Endodermal cell (in vitro differentiated cells): ENCODE data around the gene BTBD2. TPM values are rescaled to one million over a fixed set of nuclear protein-coding genes. Genes with fewer than 3 reads are reported as not detected.

Experiments used
- DNase-seq: peaks from one replicate; pipeline ENCODE4 v3.0.0-alpha.2; 2017
- H3K27ac ChIP-seq: 2 replicates; pipeline ENCODE4 v1.5.1; 2013; ENCODE audit warnings: mild to moderate bottlenecking, low read depth, low read length, moderate library complexity
- H3K27me3 ChIP-seq: 2 replicates; pipeline ENCODE4 v1.6.1; 2013; ENCODE audit warnings: mild to moderate bottlenecking, low read length, moderate library complexity; ENCODE audit not compliant: insufficient read depth, control insufficient read depth, poor library complexity, severe bottlenecking
- H3K36me3 ChIP-seq: 2 replicates; pipeline ENCODE4 v1.7.0; 2013; ENCODE audit warnings: mild to moderate bottlenecking, low read length, moderate library complexity; ENCODE audit not compliant: control insufficient read depth, insufficient read depth
- H3K4me1 ChIP-seq: one replicate; pipeline ENCODE4 v1.7.0; 2013; ENCODE audit warnings: low read length; ENCODE audit not compliant: control insufficient read depth, insufficient read depth
- H3K4me3 ChIP-seq: 2 replicates; pipeline ENCODE4 v1.5.1; 2013; ENCODE audit warnings: mild to moderate bottlenecking, low read length, moderate library complexity
- H3K9ac ChIP-seq: 2 replicates; pipeline ENCODE4 v1.6.1; 2013; ENCODE audit warnings: mild to moderate bottlenecking, low read length, moderate library complexity; ENCODE audit not compliant: poor library complexity, severe bottlenecking; ENCODE audit errors: extremely low read depth
- H3K9me3 ChIP-seq: 2 replicates; pipeline ENCODE4 v1.6.1; 2013; ENCODE audit warnings: mild to moderate bottlenecking, low read length, moderate library complexity; ENCODE audit not compliant: control insufficient read depth
- H3K27ac Mint-ChIP-seq: 2 replicates; pipeline ENCODE4 v1.8.0; 2020; ENCODE audit warnings: mixed read lengths
- H3K27me3 Mint-ChIP-seq: 2 replicates; pipeline ENCODE4 v1.8.0; 2021; ENCODE audit warnings: mild to moderate bottlenecking, mixed read lengths; ENCODE audit not compliant: insufficient read depth
- H3K36me3 Mint-ChIP-seq: 2 replicates; pipeline ENCODE4 v1.8.0; 2020; ENCODE audit warnings: low read depth, mixed read lengths
- H3K4me1 Mint-ChIP-seq: 2 replicates; pipeline ENCODE4 v1.8.0; 2020; ENCODE audit warnings: mixed read lengths
- H3K4me3 Mint-ChIP-seq: 2 replicates; pipeline ENCODE4 v1.8.0; 2020; ENCODE audit warnings: mild to moderate bottlenecking, moderate library complexity, mixed read lengths
- H3K9me3 Mint-ChIP-seq: 2 replicates; pipeline ENCODE4 v1.8.0; 2020; ENCODE audit warnings: mild to moderate bottlenecking, mixed read lengths
- WGBS, 2 experiments: methylation state at CpG; one replicate each; pipeline versions ENCODE4 v1.1.5 to v1.1.7; 2013; ENCODE audit warnings: missing lambda C conversion rate in 2 of 2, mixed read lengths in 1 of 2; ENCODE audit not compliant: insufficient coverage in 1 of 2, insufficient read length in 1 of 2; 5-methylcytosine and 5-hydroxymethylcytosine counted together
- total RNA-seq, 2 donors: library from RNA; stranded (reverse); fragmentation: NEBNext Ultra II Directional in 1 of 2; extraction: Animal tissue kit (Norgen Biotek cat#: 25700) in 1 of 2; gene quantifications; 2 replicates in 1 of 2; 3 replicates in 1 of 2; pipeline ENCODE4 v1.2.1, GENCODE V29; 2021
- TF ChIP-seq, protein P1 (sequence below): fragments of 200-600 bp; sonication (generic); conservative IDR thresholded peaks from 2 replicates; pipeline ENCODE4 v1.5.0; 2021; ENCODE audit warnings: antibody characterized with exemption, mild to moderate bottlenecking

Gene BTBD2
- total RNA-seq, 2 donors from 2014 or later, result 107 to 112 TPM

DNA sequence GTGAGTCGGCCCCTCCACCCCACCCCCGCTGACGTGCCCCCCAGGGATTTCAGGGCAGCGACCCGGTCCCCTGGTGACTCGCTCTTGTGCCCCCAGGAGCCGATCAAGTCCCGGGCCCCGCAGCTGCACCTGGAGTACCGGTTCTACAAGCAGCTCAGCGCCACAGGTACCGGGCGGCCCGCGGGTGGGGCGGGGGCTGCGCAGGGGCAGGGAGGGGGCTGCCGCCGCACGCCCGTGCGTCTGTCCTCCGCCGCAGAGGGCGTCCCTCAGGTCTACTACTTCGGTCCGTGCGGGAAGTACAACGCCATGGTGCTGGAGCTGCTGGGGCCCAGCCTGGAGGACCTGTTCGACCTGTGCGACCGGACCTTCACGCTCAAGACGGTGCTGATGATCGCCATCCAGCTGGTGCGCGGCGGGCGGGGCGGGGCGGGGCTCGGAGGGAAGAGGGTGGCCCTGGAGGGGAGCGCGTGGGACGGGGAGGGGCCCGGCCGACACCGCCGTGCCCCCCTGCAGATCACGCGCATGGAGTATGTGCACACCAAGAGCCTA, 37.1 kb downstream of the BTBD2 start:
- H3K27ac Mint-ChIP-seq, result no peak overlapping the region
- H3K4me1 ChIP-seq, result no peaks in the 10 kb centered on the region
- H3K27ac ChIP-seq, result no peak overlapping the region
- no peak overlapping the region for H3K4me3 Mint-ChIP-seq
- H3K9me3 Mint-ChIP-seq, result no peaks in the 10 kb centered on the region
- peaks cover 41% of the 10 kb centered on the region for H3K36me3 Mint-ChIP-seq
- H3K4me3 ChIP-seq, result no peak overlapping the region
- WGBS, 2 experiments, result 96 to 97% methylated on average over 26 to 51 of the region's 51 CpGs
- no peaks in the 10 kb centered on the region for H3K27me3 Mint-ChIP-seq
- H3K9ac ChIP-seq, result no peak overlapping the region
- TF ChIP-seq, protein P1, sequence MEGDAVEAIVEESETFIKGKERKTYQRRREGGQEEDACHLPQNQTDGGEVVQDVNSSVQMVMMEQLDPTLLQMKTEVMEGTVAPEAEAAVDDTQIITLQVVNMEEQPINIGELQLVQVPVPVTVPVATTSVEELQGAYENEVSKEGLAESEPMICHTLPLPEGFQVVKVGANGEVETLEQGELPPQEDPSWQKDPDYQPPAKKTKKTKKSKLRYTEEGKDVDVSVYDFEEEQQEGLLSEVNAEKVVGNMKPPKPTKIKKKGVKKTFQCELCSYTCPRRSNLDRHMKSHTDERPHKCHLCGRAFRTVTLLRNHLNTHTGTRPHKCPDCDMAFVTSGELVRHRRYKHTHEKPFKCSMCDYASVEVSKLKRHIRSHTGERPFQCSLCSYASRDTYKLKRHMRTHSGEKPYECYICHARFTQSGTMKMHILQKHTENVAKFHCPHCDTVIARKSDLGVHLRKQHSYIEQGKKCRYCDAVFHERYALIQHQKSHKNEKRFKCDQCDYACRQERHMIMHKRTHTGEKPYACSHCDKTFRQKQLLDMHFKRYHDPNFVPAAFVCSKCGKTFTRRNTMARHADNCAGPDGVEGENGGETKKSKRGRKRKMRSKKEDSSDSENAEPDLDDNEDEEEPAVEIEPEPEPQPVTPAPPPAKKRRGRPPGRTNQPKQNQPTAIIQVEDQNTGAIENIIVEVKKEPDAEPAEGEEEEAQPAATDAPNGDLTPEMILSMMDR, result no peak
- H3K36me3 ChIP-seq, result peaks cover 15% of the 10 kb centered on the region
- H3K9me3 ChIP-seq, result no peaks in the 10 kb centered on the region
- H3K27me3 ChIP-seq, result no peaks in the 10 kb centered on the region
- H3K4me1 Mint-ChIP-seq, result no peaks in the 10 kb centered on the region
- no peak for DNase-seq

DNA sequence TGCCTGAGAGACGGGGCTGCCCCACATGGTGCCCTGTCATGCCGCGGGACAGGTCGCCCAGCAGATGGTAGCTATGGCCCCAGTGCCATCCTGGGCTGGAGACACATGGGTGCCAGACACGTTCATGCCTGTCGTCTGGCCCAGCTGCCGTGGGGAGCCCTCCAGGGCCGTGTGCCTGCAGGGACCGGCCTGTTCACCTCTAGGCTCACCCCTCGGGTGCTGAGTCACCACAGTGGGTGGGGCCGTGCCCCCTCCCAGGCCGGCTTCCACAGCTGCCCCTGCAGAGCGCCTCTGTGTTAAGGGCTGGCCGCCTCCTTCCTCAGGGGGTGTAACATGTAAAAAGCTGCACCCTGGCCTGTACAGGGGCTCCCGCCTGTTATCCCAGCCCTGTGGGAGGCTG, 38.4 kb downstream of the BTBD2 start:
- DNase-seq, result no peak
- Mint-ChIP-seq H3K4me3 (no peak overlapping the region), H3K4me1 (no peaks in the 10 kb centered on the region), H3K27me3 (no peaks in the 10 kb centered on the region), H3K36me3 (peaks cover 33% of the 10 kb centered on the region), H3K27ac (no peak overlapping the region), H3K9me3 (no peaks in the 10 kb centered on the region)
- H3K27ac ChIP-seq, result no peak overlapping the region
- H3K27me3 ChIP-seq, result no peaks in the 10 kb centered on the region
- TF ChIP-seq, protein P1, result no peak
- H3K4me1 ChIP-seq, result no peaks in the 10 kb centered on the region
- WGBS, 2 experiments, result 96 to 98% methylated on average over 9 to 15 of the region's 15 CpGs
- no peak overlapping the region for H3K4me3 ChIP-seq
- no peaks in the 10 kb centered on the region for H3K9me3 ChIP-seq
- H3K36me3 ChIP-seq, result peaks cover 9% of the 10 kb centered on the region
- no peak overlapping the region for H3K9ac ChIP-seq

DNA sequence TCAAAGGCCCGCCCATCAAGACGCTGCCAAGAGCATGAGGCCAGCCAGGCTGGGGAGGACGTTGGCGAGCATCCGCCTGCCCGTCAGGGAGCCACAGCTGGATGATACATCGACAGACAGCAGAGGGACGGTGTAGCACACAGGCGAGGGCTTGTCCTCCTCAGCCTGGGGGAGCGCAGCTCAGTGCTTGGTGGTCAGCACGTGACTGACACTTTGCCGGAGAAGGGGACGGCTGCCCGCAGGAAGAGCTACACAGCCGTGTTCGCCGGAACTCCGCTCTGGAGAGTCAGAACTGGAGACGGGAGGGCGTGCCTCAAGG, 40.4 kb downstream of the BTBD2 start:
- Mint-ChIP-seq H3K36me3 (peaks cover 22% of the 10 kb centered on the region), H3K27ac (no peak overlapping the region), H3K27me3 (no peaks in the 10 kb centered on the region), H3K4me1 (no peaks in the 10 kb centered on the region), H3K9me3 (no peaks in the 10 kb centered on the region), H3K4me3 (no peak overlapping the region)
- WGBS, 2 experiments, result 95 to 96% methylated on average over 20 of the region's 20 CpGs
- Histone ChIP-seq H3K27me3 (no peaks in the 10 kb centered on the region), H3K4me3 (no peak overlapping the region), H3K4me1 (no peaks in the 10 kb centered on the region), H3K9me3 (no peaks in the 10 kb centered on the region), H3K27ac (no peak overlapping the region), H3K36me3 (peaks cover 14% of the 10 kb centered on the region), H3K9ac (no peak overlapping the region)
- TF ChIP-seq, protein P1, result no peak
- no peak for DNase-seq
